GF-D8 (cell line): ENCODE results near the gene CEP350.
"Not testable (repeated sequence)": the region's sequence is repeated elsewhere in the genome, so short reads cannot be mapped to it uniquely, and the experiment has no call there.

Experiments
- DNase-seq: peaks from one replicate; lab custom pipeline; 2025; lab: John Stamatoyannopoulos, UW

Gene CEP350

GRCh38 chr1:180119837-180120236 lies 165.2 kb downstream of the CEP350 start:
- no peak for DNase-seq

GRCh38 chr1:180123463-180123936 lies 168.9 kb downstream of the CEP350 start:
- DNase-seq: no peak

- no peak for DNase-seq
Measured at GRCh38 chr1:180130651-180131050, 176.0 kb downstream of the CEP350 start.

DNA sequence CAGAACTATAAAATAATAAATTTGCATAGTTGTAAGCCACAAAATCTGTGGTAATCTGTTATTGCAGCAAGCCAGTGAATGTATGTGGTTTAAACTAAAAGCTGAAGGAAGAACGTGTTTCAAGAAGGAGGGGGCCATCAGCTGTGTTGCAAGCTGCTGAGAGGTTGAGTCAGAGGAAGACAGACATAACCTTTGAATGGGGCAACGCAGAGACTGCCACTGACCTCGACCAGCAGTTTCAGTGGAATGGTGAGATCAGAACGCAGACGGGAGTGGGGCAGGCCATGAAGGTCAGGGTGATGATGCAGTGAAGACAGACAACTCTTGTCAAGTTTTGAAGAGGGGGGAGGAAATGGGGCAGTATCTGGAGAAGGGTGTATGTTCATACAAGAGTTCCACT lies 176.9 kb downstream of the CEP350 start:
- peak; percentile 88 for DNase-seq

DNA sequence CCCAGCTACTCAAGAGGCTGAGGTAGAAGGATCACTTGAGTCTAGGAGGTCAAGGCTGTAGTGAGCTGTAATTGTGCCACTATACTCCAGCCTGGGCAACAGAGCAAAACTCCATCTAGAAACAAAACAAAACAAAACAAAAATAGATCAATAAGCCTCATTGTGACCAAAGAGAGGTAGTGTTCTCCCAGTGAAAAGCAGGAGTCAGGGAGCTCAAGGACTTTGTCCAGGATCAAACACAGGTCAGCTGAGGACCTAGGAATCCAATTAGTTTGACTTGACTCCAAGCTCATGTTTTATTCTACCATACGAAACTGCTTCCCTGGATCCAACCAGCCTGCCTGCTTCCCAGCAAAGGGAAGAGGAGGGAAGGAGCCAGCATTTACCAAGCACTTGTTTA lies 178.6 kb downstream of the CEP350 start:
- no peak for DNase-seq

GRCh38 chr1:180133688-180134087 lies 179.1 kb downstream of the CEP350 start:
- DNase-seq: not testable (repeated sequence)

- no peak for DNase-seq
Measured at GRCh38 chr1:180135535-180135934, 180.9 kb downstream of the CEP350 start.

DNA sequence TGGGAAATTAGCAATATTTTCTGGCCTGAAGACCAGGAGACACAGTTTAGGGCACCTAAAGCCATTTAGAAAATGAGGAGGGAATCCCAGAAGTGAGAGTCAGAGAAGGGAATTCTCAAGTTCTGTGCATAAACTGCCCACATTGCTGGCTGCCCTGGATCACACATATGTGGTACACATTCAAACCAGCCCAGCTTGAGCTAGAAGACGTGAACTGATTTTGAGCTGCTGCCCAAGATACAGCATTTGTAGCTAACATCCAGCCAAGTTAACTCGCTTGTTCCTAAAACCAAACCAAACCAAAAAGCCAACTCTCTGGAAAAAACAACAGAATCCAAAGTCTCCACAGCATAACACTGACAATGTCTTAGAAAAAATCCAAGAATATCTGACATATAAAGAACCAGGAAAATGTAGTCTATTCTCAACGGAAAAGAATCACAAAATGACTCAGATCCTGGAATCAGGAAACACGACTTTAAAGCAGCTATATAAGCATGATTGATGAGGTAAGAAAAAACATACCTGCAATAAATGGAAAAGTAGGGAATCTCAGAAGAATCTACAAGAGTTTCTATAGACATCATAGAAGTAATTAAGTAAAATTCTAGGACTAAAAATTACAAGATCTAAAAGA lies 181.8 kb downstream of the CEP350 start:
- DNase-seq: no peak

DNA sequence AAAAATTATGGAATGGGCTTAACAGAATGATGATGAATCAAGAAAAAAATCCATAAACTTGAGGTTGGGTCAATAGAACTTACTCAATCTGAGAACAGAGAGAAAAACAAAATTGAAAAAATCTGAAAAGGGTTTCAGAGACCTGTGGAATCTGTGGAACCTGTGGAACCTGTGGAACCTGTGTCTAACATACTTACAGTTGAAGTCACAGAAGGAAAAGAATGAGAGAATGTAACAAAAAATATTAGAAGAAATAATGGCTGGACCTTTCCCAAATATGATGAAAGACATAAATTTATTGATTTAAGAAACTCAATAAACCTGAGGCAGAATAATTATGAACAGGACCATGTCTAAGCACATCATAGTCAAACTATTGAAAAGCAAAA lies 182.4 kb downstream of the CEP350 start:
- no peak for DNase-seq

DNA sequence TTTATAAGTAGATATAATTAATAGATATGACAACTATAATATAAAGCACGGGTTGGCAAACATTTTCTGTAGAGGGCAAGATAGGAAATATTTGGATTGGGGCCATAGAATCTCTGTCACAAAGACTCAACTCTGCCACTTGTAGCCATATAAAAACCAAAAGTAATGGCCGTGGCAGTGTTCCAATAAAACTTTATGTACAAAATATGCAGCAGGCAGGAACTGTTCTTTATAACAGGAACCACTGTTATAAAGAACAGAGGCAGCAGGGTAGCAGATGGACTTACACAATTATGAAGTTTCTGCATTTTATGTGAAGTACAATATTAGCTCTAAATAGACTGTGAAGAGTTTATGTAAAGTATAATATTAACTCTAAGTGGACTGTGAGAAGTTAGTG lies 183.2 kb downstream of the CEP350 start:
- no peak for DNase-seq

DNA sequence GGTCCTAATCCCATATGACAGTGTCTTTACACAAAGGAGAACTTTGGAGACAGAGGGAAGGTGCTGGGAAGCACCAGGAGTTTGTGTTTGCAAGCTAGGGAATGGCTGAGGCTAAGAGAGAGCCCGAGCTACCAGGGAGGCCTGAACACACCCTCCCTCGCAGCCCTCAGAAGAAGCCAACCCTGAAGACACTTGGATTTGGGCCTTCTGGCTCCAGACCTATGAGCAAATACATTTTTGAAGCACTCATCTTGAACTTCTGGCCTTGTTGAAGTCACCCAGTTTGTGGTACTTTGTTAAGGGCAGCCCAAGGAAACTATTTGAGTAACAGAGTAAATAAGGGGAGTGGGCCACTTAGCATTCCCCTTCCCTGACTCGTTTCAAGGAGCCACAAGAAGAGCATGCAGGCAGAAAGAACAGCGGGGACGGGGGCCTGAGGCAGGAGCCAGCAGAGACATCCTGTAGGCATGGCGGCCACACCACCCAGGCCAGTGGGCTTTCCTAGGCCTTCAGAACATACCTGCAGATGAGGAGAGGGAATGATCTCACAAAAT lies 186.8 kb downstream of the CEP350 start:
- no peak for DNase-seq

GRCh38 chr1:180143359-180143758 lies 188.7 kb downstream of the CEP350 start:
- no peak for DNase-seq

DNA sequence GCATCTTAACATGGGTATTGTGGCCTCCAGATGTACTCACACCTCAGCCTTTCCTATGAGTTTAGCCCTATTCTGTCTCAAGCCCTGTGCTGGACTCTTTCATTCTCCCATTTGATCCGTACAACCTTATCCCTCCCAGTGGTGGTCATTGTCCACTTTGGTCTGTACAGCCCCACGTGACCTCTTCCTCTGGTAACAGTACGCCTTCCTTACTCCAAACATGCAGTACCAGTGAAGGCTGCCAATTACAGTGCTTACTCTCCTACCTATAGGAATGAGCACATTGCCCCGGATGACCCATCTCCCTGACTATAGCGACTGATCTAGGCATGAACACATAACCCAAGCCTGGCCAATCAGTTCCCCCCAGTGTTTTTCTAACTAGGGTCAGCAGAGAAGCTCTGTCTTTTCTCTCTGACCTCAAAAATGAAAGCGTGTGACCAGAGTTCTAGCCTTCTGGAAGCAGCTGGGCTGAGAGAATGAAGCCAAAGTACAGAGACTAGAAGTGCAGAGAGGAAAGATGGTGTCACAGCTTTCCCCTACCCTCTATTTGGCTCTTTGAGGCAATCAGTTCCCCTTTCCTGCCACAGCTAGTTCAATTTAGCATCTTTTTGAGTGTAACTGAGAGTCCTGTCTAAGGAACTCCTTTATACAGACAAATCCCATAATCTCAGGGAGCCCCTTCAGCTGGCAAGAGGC lies 190.2 kb downstream of the CEP350 start:
- DNase-seq: no peak

DNA sequence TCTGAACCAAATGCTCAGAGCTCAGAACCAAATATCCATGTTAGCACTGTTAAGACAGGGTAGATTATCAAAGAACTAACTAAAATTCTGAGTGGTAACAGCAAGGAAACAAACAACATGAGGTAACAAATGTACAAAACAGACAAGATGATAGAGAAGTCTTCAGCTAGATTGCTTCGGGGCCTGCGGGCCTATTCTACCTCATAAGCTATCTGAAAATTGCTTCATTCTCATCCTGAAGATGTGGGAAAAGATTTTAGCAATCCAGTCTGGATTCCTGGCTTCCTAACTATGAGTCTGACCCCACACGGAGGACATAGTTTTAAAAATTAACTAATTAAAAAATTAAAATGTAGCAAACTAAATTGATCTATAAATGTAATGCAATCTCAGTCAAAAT lies 190.8 kb downstream of the CEP350 start:
- no peak for DNase-seq

- peak; percentile 42 for DNase-seq
Measured at GRCh38 chr1:180150982-180151381, 196.4 kb downstream of the CEP350 start.

GRCh38 chr1:180151508-180151907 lies 196.9 kb downstream of the CEP350 start:
- no peak for DNase-seq

- no peak for DNase-seq
Measured at GRCh38 chr1:180152588-180152987, 198.0 kb downstream of the CEP350 start.

DNA sequence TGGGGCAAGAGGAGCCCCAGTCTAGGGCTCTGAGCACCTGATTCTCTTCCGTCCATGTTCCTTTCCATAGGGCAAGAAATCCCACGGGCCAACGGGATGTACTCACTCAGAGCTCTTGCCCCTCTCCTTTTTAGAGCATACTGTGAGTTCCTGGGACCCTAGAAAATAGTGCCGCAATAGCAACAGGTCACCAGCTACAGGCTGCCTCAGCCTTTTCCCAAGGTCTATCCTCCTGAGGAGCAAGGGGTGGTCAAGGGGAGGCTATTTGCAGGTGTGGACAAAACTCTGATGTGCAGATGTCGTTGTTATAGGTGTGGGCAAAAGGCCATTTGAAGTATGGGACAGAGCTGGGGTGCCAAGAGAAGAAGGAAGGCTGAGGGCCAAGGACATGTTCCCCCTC lies 198.4 kb downstream of the CEP350 start:
- DNase-seq: no peak

GRCh38 chr1:180154003-180154324 lies 199.4 kb downstream of the CEP350 start:
- DNase-seq: no peak

DNA sequence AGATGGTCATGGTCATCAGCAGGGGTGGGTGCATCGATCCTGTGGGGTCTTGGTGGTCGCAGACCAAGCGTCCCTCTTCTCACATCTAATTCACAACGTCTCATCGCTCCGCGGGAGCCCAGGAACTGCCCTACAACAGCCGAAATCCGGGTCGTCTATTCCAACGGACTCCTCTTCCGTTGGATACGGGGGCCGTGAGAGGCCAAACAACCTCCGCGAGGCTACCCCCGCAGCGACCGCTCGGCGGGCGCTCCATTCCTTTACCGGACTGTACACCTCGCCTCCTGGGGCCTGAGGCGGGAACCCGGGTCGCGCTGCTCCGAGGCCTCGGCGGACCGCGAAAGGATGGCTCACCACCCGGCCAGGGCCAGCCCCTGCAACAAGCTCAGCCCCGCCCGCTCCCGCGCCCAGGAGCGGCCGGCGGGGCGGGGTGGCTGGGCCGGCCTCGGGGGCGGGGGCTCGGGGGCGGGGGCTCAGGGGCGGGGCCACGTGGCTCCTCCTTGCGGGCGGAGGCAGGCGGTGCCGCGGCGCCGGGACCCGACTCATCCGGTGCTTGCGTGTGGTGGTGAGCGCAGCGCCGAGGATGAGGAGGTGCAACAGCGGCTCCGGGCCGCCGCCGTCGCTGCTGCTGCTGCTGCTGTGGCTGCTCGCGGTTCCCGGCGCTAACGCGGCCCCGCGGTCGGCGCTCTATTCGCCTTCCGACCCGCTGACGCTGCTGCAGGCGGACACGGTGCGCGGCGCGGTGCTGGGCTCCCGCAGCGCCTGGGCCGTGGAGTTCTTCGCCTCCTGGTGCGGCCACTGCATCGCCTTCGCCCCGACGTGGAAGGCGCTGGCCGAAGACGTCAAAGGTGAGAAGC lies 199.9 kb downstream of the CEP350 start, which contains the start of gene QSOX1:
QSOX1 (plus strand) TSS at position 545 of the 857 bp plus-strand sequence; CDS start at position 584, 39 bp downstream.
- DNase-seq: peak; percentile 66

GRCh38 chr1:180155182-180155682 lies 200.6 kb downstream of the CEP350 start:
- DNase-seq: no peak

- DNase-seq: peak; percentile 71
Measured at GRCh38 chr1:180156201-180156600, 201.6 kb downstream of the CEP350 start.
